B cell (primary cell): ENCODE measurements around the gene IL4R. TPM values are rescaled to one million over a fixed set of nuclear protein-coding genes. Genes with fewer than 3 reads are reported as not detected.
"Not testable (repeated sequence)": the region's sequence is repeated elsewhere in the genome, so short reads cannot be mapped to it uniquely, and the experiment has no call there.

Experiments used
- ATAC-seq: fragments of 200-7000 bp; cut with Tn5 transposase; one replicate; pipeline ENCODE4 v1.10.0; 2021; ENCODE audit warnings: low read depth, mild to moderate bottlenecking, moderate number of reproducible peaks, moderate library complexity
- CTCF ChIA-PET: fragments of 350-600 bp; sonication (Branson Sonifier 250); formaldehyde crosslinking; loops from one replicate; lab custom pipeline; 2021; ENCODE audit warnings: antibody characterized with exemption, inconsistent platforms; lab: Charles Lee
- POLR2A ChIA-PET: fragments of 350-600 bp; sonication (Branson Sonifier 250); formaldehyde crosslinking; loops from one replicate; lab custom pipeline; 2021; ENCODE audit warnings: antibody characterized with exemption; lab: Charles Lee
- DNase-seq: peaks from one replicate; pipeline ENCODE4 v3.0.0; 2013
- H2AFZ ChIP-seq: 2 replicates; pipeline ENCODE4 v1.6.1; 2012; ENCODE audit warnings: mild to moderate bottlenecking, low read depth, low read length; ENCODE audit not compliant: insufficient read depth, poor library complexity, severe bottlenecking
- H3K27ac ChIP-seq, 2 donors: 1 replicate in 1 of 2; 2 replicates in 1 of 2; pipeline ENCODE4 v1.5.1; 2012 to 2013; ENCODE audit warnings: low read length in 2 of 2, mild to moderate bottlenecking in 2 of 2, moderate library complexity in 1 of 2
- H3K27me3 ChIP-seq, 4 experiments: fragments of 200-600 bp in 1 of 4; sonication (generic) in 1 of 4; replicated peaks in 1 of 4; 1 replicate in 2 of 4; 2 replicates in 2 of 4; pipeline versions ENCODE4 v1.6.1 to v1.7.0; 2013 to 2016; ENCODE audit warnings: low read length in 3 of 4, mild to moderate bottlenecking in 2 of 4, mixed read lengths in 1 of 4, moderate library complexity in 1 of 4; ENCODE audit not compliant: insufficient read depth in 4 of 4, control insufficient read depth in 3 of 4; ENCODE audit errors: control extremely low read depth in 1 of 4
- H3K36me3 ChIP-seq, 2 experiments: replicated peaks in 1 of 2; 1 replicate in 1 of 2; 2 replicates in 1 of 2; pipeline versions ENCODE4 v1.6.1 to v1.7.1; 2013; ENCODE audit warnings: low read length in 1 of 2; ENCODE audit not compliant: insufficient read depth in 2 of 2, control insufficient read depth in 1 of 2; ENCODE audit errors: control extremely low read depth in 1 of 2, extremely low read depth in 1 of 2
- H3K4me1 ChIP-seq, 2 donors: fragments of 200-600 bp in 1 of 2; sonication (generic) in 1 of 2; 1 replicate in 1 of 2; 2 replicates in 1 of 2; pipeline versions ENCODE4 v1.5.1 to v1.6.1; 2013 to 2017; ENCODE audit warnings: low read length in 2 of 2; ENCODE audit not compliant: control insufficient read depth in 2 of 2, insufficient read depth in 2 of 2
- H3K4me2 ChIP-seq: replicated peaks from 2 replicates; pipeline ENCODE3; 2012; ENCODE audit warnings: mild to moderate bottlenecking, low read depth, low read length; ENCODE audit not compliant: poor library complexity, severe bottlenecking
- H3K4me3 ChIP-seq, 5 experiments: fragments of 200-600 bp in 1 of 5; sonication (generic) in 1 of 5; 1 replicate in 3 of 5; 2 replicates in 2 of 5; pipeline versions ENCODE4 v1.5.1 to v1.7.0; 2011 to 2016; ENCODE audit warnings: low read length in 4 of 5, mild to moderate bottlenecking in 4 of 5, low read depth in 2 of 5, control low read depth in 1 of 5, moderate library complexity in 1 of 5; ENCODE audit not compliant: insufficient read depth in 1 of 5; ENCODE audit errors: control extremely low read depth in 1 of 5, extremely low read depth in 1 of 5
- H3K79me2 ChIP-seq: fragments of 200-600 bp; sonication (generic); one replicate; pipeline ENCODE4 v1.6.0; 2016; ENCODE audit warnings: low read length; ENCODE audit not compliant: control insufficient read depth, insufficient read depth
- H3K9ac ChIP-seq: fragments of 200-600 bp; sonication (generic); 2 replicates; pipeline ENCODE4 v1.6.1; 2017; ENCODE audit warnings: mild to moderate bottlenecking, low read length, moderate library complexity
- H3K9me3 ChIP-seq, 3 donors: one replicate each; pipeline versions ENCODE4 v1.6.1 to v1.7.1; 2013; ENCODE audit warnings: low read length in 2 of 3; ENCODE audit not compliant: control insufficient read depth in 2 of 3, insufficient read depth in 1 of 3; ENCODE audit errors: control extremely low read depth in 1 of 3
- H4K20me1 ChIP-seq: 2 replicates; pipeline ENCODE4 v1.6.0; 2012; ENCODE audit warnings: mild to moderate bottlenecking, low read length; ENCODE audit not compliant: insufficient read depth, control insufficient read depth, poor library complexity, severe bottlenecking
- H3K27ac Mint-ChIP-seq: one replicate; pipeline ENCODE4 v1.8.0; 2021; ENCODE audit warnings: mixed read lengths
- H3K27me3 Mint-ChIP-seq: one replicate; pipeline ENCODE4 v1.8.0; 2021; ENCODE audit warnings: mixed read lengths
- H3K4me1 Mint-ChIP-seq: one replicate; pipeline ENCODE4 v1.8.0; 2021; ENCODE audit warnings: mixed read lengths
- H3K4me3 Mint-ChIP-seq: one replicate; pipeline ENCODE4 v1.8.0; 2021; ENCODE audit warnings: mixed read lengths
- H3K9me3 Mint-ChIP-seq: one replicate; pipeline ENCODE4 v1.8.0; 2022; ENCODE audit warnings: mixed read lengths; ENCODE audit not compliant: insufficient read depth
- CTCF ChIP-seq: fragments of 200-600 bp; IDR thresholded peaks from one replicate; pipeline ENCODE4 v1.8.0; 2022; ENCODE audit warnings: antibody characterized with exemption, mild to moderate bottlenecking
- EZH2 ChIP-seq: IDR thresholded peaks from 2 replicates; pipeline ENCODE4 v1.6.1; 2012; ENCODE audit warnings: borderline replicate concordance, low read depth, mild to moderate bottlenecking, moderate library complexity, low read length; ENCODE audit not compliant: insufficient read depth, poor library complexity, severe bottlenecking
- WGBS: methylation state at CpG from one replicate; pipeline ENCODE4 v1.1.5; 2013; ENCODE audit warnings: missing lambda C conversion rate; ENCODE audit not compliant: insufficient coverage; 5-methylcytosine and 5-hydroxymethylcytosine counted together
- intact Hi-C: fragments of 100-400 bp; cut with micrococcal nuclease; formaldehyde crosslinking; loops from one replicate; pipeline ENCODE4 v1.10.0; 2022
- polyA plus RNA-seq: library from polyadenylated mRNA; depleted of rRNA; stranded (reverse); fragments of >200 nt; gene quantifications from 2 replicates; pipeline ENCODE4 v1.2.3, GENCODE V29; 2012
- total RNA-seq, 2 donors: library from RNA; stranded (reverse); fragments of 120-200 nt in 1 of 2; gene quantifications; 1 replicate in 1 of 2; 2 replicates in 1 of 2; pipeline versions ENCODE4 v1.2.3 to v1.2.4, GENCODE V29; 2013 to 2022

The IL4R gene
- total and polyA plus RNA-seq, 2 donors (not counting 1 experiment from before 2014, with no cell fraction given) = 311 to 966 TPM

GRCh38 chr16:27274424-27274874 is 39.3 kb upstream of the IL4R start:
- H3K27me3 ChIP-seq, H4K20me1 ChIP-seq, DNase-seq, H3K9me3 Mint-ChIP-seq, H3K36me3 ChIP-seq, H3K27me3 Mint-ChIP-seq, intact Hi-C loops, H3K9me3 ChIP-seq: not testable (repeated sequence)
- Histone ChIP-seq H2AFZ (peak overlapping the region; percentile 35), H3K4me2 (peak overlapping the region; percentile 47), H3K4me1 (peaks cover 58 to 61% of the 10 kb centered on the region in 2 donors), H3K9ac (peak overlapping the region; percentile 22), H3K79me2 (peaks cover 11% of the 10 kb centered on the region), H3K4me3 (peak overlapping the region in 1 of 5 experiments; percentile 1), H3K27ac (peak overlapping the region; percentile 74 to 82)
- peak overlapping the region; percentile 54 for H3K4me3 Mint-ChIP-seq
- ChIA-PET CTCF (interaction anchor here (0.7 to 4.9 kb wide), 12 partner anchors 20 to 141 kb away, joined by 3 to 33 read pairs (median 4); no protein-coding TSS in a partner anchor), POLR2A (interaction anchor here (1.0 to 1.8 kb wide), 2 partner anchors 20 to 39 kb away, joined by 3 to 6 read pairs; no protein-coding TSS in a partner anchor)
- peaks cover 57% of the 10 kb centered on the region for H3K4me1 Mint-ChIP-seq
- H3K27ac Mint-ChIP-seq = peak overlapping the region; percentile 87
- peak; percentile 35 for ATAC-seq
- WGBS = 47% methylated on average over 3 of the region's 7 CpGs

GRCh38 chr16:27275394-27275793 is 38.4 kb upstream of the IL4R start:
- intact Hi-C loops = no loop called here
- TF ChIP-seq CTCF (no peak), EZH2 (no peak)
- peak overlapping the region; percentile 2 for H3K4me3 Mint-ChIP-seq

More at GRCh38 chr16:27275394-27275793, 38.4 kb upstream of the IL4R start:
- H3K9me3 ChIP-seq = no peaks in the 10 kb centered on the region
- H2AFZ ChIP-seq = no peak overlapping the region
- CTCF ChIA-PET = interaction anchor here (0.8 to 4.9 kb wide), 7 partner anchors 23 to 133 kb away, joined by 3 to 33 read pairs (median 3); no protein-coding TSS in a partner anchor
- no peak overlapping the region for H3K9ac ChIP-seq
- H3K4me1 Mint-ChIP-seq = peaks cover 48% of the 10 kb centered on the region
- peaks cover 7% of the 10 kb centered on the region for H3K79me2 ChIP-seq
- H3K27ac ChIP-seq = peak overlapping the region in 1 of 2 donors; percentile 74
- no peaks in the 10 kb centered on the region for H3K9me3 Mint-ChIP-seq
- H3K27ac Mint-ChIP-seq = peak overlapping the region; percentile 70
- DNase-seq (no peak), ATAC-seq (no peak)
- POLR2A ChIA-PET = no interaction called here
- H3K4me2 ChIP-seq = peak overlapping the region; percentile 44
- WGBS = no CpG with 5 or more reads among the region's 1 CpG
- no peaks in the 10 kb centered on the region for H3K27me3 ChIP-seq
- H3K4me1 ChIP-seq = peaks cover 54% of the 10 kb centered on the region in 2 donors
- no peaks in the 10 kb centered on the region for H3K27me3 Mint-ChIP-seq
- no peaks in the 10 kb centered on the region for H4K20me1 ChIP-seq
- peak overlapping the region in 1 of 5 experiments; percentile 33 for H3K4me3 ChIP-seq
- no peaks in the 10 kb centered on the region for H3K36me3 ChIP-seq
